Retinal pigment epithelial cell (primary cell): ENCODE results near the gene HEPHL1.

Experiments used
- DNase-seq: peaks from one replicate; pipeline ENCODE4 v3.0.0-alpha.2; 2010; ENCODE audit warnings: low read depth
- H3K4me3 ChIP-seq: 2 replicates; pipeline ENCODE4 v1.5.1; 2011; ENCODE audit warnings: mild to moderate bottlenecking, low read length, control low read depth, moderate library complexity
- CTCF ChIP-seq: conservative IDR thresholded peaks from 2 replicates; pipeline ENCODE4 v1.5.1; 2011; ENCODE audit warnings: low read depth, low read length, control low read depth, inconsistent platforms

Gene HEPHL1

GRCh38 chr11:94128746-94129511 is 107.8 kb downstream of the HEPHL1 start, which contains the start of gene PANX1:
Gene PANX1, plus strand, starts transcription at chr11:94128841. Its CDS starts 472 bp downstream, at chr11:94129313.
- DNase-seq, result peak; percentile 35
- H3K4me3 ChIP-seq, result peak within 1 kb of the TSS; percentile 70
- no peak for TF ChIP-seq CTCF

- no peak for DNase-seq
- H3K4me3 ChIP-seq, result peak overlapping the region; percentile 70
- TF ChIP-seq CTCF, result no peak
Observed at GRCh38 chr11:94129512-94130297, 108.6 kb downstream of the HEPHL1 start.

- TF ChIP-seq CTCF, result no peak
- DNase-seq, result no peak
- peak overlapping the region; percentile 70 for H3K4me3 ChIP-seq
Observed at GRCh38 chr11:94130298-94131046, 109.3 kb downstream of the HEPHL1 start.

GRCh38 chr11:94131047-94131717 is 110.0 kb downstream of the HEPHL1 start:
- TF ChIP-seq CTCF, result no peak
- no peak overlapping the region for H3K4me3 ChIP-seq
- no peak for DNase-seq

GRCh38 chr11:94131718-94132115 is 110.6 kb downstream of the HEPHL1 start:
- no peak for TF ChIP-seq CTCF
- no peak overlapping the region for H3K4me3 ChIP-seq
- no peak for DNase-seq

GRCh38 chr11:94132152-94132558 is 111.0 kb downstream of the HEPHL1 start:
- DNase-seq, result peak; percentile 51
- H3K4me3 ChIP-seq, result no peak overlapping the region
- TF ChIP-seq CTCF, result no peak
